Hepatic stellate cell (primary cell): ENCODE results near the gene BRF1.
A peak's percentile ranks its signal among the peaks of the same experiment; 100 is the strongest.
"Not testable (repeated sequence)": the region's sequence is repeated elsewhere in the genome, so short reads cannot be mapped to it uniquely, and the experiment has no call there.

Experiments used
- DNase-seq: peaks from one replicate; pipeline ENCODE4 v3.0.0; 2011; ENCODE audit warnings: low spot score

The BRF1 gene

DNA sequence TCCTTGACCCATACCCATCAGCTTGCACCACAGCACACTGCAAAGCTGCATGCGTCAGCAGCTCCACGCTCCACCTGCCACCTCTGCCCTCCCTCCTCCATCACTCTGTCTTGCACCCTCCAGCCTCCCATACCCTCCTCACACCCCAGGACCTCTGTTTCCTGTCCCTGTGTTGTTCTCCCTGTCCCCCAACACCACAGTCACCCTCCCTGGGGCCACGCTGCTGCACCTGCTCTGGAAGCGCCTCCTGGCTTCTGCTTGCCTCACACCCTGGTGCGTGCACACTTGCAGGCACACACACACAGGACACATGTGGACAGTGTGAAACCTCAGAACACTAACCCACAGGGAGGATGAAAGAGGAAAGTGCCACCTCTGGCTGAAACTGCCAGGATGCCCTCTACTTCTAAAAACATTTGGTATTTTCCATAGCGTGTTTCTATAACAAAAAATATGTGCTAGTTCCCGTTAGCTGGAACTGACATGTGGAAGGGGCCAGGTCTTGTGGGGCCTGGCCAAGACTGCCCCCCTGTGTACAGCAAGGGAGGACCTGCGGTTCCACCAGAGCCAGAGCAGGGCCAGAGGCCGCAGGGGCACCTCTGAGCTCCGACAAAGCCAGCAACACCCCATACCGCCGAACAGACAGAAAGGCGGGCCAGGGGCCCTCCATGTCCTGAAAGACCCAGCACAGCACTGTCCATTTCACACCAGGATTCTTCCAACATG lies 10.0 kb downstream of the BRF1 start:
- DNase-seq, result no peak

DNA sequence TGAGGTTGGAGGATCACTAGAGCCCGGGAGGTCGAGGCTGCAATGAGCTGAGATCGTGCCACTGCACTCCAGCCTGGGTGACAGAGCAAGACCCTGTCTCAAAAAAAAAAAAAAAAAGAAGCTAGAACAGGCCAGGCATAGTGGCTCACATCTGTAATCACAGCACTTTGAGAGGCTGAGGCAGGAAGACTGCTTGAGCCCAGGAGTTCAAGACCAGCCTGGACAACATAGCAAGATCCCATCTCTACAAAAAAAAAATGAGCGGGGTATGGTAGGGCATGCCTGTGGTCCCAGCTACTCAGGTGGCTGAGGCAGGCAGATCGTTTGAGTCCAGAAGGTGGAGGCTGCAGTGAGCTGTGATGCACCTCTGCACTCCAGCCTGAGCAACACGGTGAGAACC lies 11.9 kb downstream of the BRF1 start:
- not testable (repeated sequence) for DNase-seq

DNA sequence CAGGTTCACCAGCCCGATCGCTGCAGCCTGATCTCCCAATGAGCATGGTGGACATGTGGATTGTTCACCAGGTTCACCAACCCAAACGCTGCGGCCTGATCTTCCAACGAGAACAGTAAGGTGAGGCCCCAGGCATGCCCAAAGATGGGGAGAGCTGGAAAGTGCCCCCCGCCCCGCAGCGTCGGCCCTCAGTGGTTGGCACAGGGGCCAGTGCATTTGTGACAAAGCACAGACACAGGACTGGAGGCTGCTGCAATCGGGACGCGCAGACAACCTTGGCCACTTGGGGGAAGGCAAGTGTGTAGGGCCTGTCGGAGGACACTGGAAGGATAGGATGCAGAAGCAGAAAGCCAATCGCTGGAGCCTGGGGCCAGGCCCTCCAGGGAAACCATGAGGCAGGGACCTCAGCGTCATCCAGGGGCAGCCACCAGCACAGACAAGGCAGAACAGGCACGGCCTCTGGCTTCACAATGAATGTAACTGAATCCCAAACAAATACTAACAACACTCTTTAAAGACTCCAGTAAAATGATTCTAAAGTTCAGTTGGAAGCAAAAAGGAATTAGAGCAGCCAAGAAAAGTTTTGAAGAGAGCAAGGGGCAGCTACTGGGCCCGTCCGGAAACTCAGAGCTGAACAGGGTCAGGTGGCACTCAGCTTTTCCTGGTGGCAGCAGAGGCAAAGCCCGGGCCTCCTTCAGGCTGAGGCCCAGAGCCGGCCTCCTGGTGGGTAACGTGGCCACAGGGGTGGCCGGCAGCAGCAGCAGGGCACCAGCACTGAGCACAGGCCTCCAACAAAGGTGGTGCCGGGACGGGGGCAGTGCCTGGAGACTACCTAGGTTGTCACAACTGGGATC lies 13.3 kb downstream of the BRF1 start:
- no peak for DNase-seq

DNA sequence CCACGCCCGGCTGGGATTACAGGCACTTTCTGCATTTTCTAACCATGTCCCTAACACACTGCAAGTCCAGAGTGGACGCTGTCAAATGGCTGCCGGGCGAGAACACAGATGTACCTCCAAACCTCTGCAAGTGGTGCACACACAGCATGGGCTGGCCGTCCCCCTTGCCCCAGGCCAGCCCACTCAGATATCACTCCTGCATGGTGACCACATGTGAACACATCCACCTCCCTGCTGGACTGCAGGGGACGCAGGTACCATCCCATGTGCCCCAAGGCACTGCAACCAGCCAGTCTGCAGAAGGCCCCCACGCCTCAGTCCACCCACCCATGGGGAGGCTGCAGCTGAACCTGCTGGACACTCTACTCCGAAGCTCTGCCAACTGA lies 14.0 kb downstream of the BRF1 start:
- no peak for DNase-seq

DNA sequence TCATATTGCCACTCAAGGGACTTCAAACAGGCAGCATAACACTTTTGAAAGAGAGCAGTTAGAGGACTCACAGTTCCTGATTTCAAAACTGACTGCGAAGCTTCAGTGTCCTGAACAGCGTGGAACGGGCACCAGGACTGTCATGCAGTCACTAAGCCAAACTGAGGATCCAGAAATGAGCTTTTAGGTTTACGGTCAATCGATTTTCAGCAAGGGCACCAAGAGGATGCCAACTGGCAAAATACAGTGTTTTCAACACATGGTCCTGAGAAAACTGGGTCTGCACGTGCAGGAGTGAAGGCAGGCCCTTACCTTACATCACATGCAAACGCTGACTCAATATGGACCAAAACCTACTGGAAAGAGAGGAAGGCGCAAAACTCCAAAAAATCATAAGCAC lies 15.6 kb downstream of the BRF1 start:
- no peak for DNase-seq

DNA sequence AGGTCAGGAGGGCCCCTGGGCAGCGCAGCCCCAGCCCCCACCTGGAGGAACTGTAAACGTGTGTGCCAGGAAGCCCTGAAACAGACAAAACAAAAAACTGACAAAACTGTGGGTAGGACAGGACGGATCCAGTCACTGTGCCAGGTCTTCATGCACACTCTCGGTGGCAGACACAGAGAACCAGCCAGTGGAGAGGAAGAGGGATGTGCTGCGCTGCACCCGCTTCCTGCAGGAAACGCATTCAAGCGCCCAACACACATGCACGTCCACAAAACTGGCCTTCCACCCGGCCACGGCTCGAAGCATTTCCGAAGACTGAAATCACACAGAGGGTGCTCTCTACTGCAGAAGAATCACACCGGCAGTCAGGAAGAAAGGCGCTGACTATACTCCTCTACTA lies 16.9 kb downstream of the BRF1 start:
- DNase-seq, result no peak

DNA sequence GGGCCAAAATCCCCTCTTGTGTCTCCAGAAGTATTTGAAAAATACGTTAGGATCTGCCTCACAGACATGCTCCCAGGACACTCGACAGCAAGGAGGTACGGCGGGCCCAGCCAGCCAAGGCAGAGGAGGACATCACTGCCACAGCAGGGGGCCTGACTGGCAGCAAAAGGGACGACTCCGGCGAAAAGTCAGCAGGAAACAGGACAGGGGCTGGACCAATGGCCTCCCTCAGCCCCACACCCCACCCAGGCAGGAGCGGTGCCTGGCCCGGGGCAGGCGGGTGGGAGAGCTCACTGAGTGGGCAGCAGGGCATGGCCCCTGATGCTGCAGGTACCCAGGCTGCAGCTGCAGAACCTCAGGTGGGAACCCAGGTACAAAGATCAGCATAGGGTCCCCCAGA lies 17.8 kb downstream of the BRF1 start:
- DNase-seq, result no peak

DNA sequence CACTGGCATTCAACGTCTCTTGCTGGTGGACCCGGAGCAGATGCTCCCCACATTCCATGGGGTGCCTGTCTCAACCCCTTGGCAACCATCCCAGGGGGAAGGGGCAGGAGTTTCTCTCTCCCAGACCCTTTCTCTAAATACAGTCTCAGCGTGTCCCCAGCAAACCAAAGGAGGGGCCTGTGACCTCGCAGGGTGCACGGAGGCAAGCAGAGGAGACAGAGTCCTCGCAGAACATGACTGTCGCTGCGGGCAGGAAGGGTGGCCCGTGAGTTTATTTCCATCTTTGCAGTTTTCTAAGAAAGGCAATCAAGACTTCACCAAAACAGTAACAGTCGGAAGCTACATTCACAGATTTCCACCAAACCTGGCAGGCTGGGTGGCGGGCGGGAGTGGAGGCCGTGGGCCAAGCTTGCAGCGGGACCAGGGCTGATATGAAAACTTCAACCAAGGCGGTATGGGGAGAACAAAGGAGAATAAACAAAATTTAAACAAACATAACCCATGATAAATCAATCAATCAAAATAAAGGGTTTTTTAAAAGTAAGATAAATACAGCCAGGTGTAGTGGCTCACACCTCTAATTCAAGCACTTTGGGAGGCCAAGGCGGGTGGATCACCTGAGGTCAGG lies 18.6 kb downstream of the BRF1 start:
- DNase-seq, result no peak

DNA sequence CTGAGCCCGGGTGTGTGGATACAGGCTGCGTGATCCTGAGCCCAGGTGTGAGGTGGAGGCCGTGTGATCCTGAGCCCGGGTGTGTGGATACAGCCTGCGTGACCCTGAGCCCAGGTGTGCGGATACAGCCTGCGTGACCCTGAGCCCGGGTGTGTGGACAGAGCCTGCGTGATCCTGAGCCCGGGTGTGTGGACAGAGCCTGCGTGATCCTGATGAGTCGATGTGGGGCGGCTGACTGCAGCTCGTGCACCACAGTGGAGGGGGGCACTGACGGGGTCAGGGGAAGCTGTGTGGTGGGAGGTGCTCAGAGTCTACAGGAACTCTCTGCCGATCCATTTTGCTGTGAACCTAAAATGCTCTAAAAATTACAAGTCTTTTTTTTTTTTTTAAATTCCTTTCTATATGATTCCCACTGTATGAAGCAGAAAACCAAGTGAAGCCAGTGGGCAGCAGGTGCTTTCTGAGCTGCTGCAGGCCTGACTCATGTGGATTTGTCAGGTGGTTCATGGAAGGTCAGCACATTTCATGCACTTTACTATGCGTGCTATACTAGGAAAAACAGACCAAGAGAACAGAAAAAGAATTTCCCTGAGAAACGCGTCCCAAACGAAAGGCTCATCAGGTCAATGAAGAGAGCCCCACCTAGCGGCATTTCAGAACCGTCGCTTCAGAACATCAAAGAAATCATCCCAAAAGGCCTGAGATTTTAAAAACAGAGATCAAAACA lies 19.3 kb downstream of the BRF1 start:
- DNase-seq, result peak; percentile 79

DNA sequence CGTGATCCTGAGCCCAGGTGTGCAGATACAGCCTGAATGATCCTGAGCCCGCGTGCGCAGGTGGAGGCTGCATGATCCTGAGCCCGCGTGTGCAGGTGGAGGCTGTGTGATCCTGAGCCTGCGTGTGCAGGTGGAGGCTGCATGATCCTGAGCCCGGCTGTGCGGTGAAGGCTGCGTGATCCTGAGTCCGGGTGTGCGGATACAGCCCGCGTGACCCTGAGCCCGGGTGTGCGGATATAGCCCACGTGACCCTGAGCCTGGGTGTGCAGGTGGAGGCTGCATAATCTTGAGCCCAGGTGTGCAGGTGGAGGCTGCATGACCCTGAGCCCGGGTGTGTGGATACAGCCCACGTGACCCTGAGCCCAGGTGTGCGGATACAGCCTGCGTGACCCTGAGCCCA lies 20.3 kb downstream of the BRF1 start:
- no peak for DNase-seq

DNA sequence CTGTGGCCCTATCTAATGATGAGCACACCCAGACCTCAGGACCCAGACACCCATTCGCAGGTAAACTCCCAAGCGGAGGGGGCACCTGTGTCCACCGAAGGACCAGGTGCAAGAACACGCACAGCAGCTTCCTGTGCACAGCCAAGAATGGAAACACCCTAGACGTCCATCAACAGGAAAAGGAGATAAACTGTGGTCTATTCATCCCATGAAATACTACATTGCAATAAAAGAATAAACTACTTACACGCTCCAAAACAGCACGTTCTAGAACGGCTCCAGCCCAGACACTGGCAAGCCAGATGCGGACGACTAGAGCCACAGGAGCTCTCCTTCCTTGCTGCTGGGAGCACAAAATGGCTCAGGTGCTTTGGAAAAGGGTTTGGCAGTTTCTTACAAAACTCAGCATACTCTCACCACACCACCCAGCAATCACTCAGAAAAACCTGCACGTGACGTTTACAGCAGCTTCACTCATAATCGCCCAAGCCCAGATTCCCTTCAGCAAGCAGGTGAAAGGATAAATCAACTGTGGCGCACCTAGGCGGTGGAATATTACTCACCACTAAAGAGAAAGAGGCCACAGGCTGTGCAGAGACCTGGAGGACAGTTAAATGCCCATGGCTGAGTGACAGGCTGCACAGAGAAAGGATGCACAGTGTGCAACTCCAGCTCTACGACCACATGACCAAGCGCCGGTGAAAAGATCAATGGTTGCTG lies 21.0 kb downstream of the BRF1 start:
- DNase-seq, result no peak

DNA sequence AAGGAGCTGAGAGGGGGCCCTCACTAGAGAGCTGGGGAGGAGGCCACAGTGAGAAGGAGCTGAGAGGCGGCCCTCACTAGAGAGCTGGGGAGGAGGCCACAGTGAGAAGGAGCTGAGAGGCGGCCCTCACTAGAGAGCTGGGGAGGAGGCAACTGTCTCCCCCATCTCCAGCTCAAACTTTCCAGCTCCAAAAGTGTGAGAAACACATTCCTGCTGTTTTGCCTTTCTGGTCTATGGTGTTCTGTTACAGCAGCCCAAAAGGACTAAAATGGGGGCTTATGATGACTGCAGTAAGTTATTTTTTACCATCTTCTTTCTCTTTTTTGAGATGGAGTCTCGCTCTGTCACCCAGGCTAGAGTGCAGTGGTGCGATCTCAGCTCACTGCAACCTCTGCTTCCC lies 23.4 kb downstream of the BRF1 start:
- not testable (repeated sequence) for DNase-seq

DNA sequence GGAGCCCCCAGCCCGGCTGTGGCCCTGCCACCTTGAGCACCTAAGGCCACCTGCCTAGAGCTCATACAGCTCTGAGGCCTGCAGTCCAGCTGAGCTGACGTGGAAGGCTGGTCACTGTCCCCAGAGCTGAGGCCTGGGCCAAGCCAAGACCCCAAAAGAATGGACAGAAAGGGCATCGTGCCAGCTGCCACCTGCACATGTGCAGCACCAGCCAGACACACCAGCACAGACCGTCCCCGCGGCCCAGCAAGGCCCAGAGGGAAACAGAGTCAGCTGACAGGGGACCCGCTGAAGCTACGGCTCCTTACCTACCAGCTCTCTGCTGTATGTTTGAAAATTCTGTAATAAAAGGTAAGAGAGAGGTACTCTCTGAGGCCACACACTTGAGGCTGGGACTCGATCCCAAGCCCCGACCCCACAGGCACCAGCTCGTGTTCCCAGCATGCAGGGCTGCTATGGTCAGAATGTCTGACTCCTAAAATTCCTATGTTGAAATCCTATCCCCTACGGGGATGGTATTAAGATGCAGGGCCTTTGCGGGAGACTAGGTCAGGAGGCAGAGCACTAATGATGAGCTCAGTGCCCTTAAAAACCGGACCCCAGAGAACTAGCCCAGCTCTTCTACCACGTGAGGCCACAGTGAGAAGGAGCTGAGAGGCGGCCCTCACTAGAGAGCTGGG lies 25.4 kb downstream of the BRF1 start:
- peak; percentile 36 for DNase-seq

DNA sequence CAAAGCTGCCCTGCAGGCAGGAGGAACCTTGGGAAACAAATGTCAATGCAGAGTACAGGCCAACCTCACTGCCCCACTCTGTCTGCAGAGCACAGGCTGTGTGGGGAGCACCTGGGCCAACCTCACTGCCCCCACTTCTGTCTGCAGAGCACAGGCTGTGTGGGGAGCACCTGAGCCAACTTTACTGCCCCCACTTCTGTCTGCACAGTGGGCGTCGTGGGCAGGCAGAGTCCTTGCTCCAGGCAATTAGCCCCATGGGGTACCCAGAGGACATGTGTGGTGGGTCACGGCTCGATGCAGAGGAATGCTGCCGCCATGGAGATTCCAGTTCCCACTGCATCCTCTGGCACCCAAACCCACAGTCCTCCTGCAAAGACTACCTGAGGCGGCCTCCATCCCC lies 26.2 kb downstream of the BRF1 start:
- DNase-seq, result no peak

DNA sequence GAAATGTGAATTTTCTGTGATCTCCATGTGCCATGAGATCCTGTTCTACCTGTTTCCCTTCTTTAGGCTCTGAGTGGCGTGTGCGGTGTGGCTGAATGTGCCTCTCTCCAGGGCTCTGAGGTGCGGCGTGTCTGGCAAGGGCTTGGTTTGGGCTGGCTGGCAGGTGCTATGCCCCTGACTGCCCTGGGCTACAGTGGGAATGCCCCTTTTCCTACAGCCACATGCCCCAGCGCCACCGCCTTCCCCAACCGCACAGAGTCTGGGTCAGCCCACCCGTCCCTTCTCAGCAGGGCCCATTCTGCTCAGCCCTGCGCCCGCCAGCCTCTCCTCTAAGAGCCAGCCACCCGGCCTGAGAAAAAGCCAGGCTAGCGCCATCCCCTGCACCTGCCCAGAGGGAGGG lies 27.7 kb downstream of the BRF1 start:
- DNase-seq, result no peak

DNA sequence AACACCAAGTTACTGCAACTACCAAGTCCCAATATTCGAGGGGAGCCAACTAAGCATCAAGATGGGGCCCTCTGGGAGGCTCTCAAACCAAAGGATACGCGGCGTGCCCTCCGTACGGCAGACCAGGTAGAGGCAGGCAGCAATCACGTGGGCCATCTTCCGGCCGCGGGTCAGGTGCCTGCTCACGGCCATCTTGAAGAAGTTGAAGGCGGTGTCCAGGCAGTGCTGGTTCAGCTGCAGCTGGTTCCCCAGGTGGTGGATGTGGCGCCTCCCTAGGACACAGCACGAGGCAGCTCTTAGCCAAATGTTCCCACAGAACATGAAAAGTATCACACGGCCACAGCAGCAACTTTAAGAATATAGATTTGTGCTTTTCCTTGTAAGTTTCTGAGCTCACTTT lies 28.2 kb downstream of the BRF1 start:
- DNase-seq, result no peak

DNA sequence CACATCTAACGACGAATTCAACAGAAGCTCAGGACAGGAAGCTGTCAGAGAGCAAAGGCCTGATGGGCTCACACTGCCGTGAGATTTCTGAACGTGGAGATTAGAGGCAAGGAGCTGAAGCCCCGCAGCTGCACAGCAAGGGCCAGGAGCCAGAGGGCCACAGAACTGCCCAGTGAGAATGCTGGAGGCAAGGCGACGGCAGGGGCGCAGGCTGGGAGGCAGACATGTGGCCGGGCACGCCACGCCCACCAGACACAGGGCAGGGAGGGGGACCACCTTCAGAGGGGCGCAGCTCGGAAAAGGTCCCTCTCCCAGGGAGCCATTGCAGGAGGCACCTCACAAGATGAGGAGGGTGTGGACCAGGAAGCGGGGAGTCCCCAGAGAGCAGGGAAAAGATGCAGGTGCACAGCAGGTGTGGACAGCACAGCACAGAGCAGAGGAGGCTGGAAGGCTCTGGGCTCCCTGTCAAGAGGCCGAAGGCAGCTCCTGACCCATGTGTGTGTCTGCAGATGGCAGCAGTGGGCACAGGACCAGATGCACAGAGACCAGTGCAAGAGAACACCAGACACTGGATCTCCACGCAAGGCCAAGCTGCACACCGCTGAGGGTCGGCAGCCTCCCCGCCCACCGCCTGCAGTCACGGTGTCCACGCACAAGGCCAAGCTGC lies 29.4 kb downstream of the BRF1 start:
- DNase-seq, result no peak

DNA sequence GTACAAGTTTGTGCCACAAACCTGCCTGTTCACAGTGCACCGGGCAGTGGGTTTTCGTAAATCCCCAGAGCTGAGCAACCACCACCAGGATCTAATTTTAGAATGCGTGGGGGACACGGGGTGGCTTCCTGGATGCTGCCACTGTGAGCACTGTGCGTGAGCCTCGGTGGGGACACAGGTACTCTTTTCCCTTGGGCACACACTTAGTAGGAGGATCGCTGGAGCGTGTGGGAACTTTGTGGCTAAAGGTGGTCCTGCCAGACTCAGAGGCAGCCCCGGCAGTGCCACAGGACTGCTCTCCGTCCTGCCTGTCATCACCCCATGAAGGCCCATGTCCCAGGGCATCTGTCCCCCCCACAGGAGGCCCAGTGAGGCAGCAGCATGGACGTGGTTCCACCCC lies 31.4 kb downstream of the BRF1 start:
- no peak for DNase-seq

DNA sequence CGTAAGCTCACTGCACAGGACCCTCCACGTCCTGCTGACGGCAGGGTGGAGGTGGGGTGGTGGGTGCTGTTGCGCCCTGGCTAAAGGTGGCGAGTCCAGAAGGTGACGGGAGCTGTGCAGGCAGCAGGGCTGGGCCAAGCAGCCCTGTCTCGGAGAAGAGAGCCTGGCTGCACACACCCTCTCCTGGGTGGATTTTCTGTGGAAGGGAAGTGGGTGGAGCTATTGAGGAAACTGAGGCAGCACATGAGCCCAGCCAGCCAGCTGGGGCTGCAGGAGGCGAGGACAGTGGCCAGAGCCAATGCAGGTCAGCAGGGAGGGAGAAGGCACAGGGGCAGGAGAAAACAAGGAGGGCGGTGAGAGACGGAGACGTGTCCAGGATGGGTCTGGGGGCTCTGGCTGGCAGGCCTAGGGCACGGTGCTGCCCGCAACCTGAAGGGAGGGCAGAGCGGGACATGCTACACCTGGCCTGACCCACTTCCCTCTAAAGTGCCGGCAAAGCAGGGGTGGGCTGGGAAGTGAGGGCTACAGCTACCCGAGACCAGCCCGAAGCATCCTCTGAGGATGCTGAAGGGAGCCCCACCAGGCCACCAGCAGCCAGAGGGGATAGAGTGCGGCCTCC lies 32.0 kb downstream of the BRF1 start:
- no peak for DNase-seq

DNA sequence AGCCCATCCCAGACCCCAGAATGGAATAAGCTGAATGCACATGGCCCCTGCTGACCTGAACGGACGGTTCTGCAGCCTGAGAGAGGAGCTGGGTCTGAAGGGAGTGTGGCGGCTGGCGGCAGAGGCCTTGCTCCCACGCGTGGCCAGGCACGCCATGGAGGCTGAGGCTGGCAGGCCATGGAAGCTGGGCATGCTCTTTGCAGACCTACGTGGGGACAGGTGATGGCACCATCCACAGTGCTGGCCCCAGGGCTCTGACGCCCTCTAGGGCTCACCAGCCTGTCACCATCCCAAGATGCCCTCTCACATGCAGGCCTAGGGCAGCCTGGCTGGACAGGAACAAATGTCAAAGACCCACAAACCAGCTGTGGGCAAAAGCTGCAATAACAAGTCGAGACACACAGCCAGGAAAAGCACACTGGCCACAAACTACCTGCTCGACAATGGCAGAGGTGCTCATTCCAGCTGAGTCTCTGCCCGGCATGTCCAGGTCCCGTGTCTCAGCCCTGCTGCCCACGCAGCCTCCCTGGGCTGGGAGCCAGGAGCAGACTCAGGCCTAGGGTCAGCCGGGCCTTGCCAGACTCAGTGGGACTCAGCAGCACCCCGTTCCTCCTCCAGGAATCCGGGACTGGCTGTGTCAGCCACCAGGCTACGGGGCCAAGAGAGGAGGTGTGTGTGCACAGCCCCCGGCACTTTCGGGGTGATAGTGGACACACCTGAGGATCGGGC lies 32.8 kb downstream of the BRF1 start:
- no peak for DNase-seq
